C4-2B (cell line): ENCODE results near the gene CCT5.
"Not testable (repeated sequence)": the region's sequence is repeated elsewhere in the genome, so short reads cannot be mapped to it uniquely, and the experiment has no call there.

Experiments used
- H3K27ac ChIP-seq: fragments of 450-650 bp; 2 replicates; pipeline ENCODE4 v1.5.1; 2017
- CTCF ChIP-seq: fragments of 450-650 bp; conservative IDR thresholded peaks from 2 replicates; pipeline ENCODE4 v1.5.1; 2017; ENCODE audit warnings: mild to moderate bottlenecking
- ZFX ChIP-seq: fragments of 450-650 bp; IDR thresholded peaks from 2 replicates; pipeline ENCODE4 v1.6.1; 2017

Gene CCT5

GRCh38 chr5:10265245-10266109, 15.4 kb downstream of the CCT5 start:
- TF ChIP-seq CTCF: no peak
- TF ChIP-seq ZFX: no peak
- H3K27ac ChIP-seq: no peak overlapping the region

- H3K27ac ChIP-seq: no peak overlapping the region
- TF ChIP-seq ZFX (no peak), CTCF (no peak)
These were observed 16.1 kb downstream of the CCT5 start for GRCh38 chr5:10266137-10266536.

GRCh38 chr5:10266839-10267238, 16.8 kb downstream of the CCT5 start:
- TF ChIP-seq ZFX (no peak), CTCF (no peak)
- no peak overlapping the region for H3K27ac ChIP-seq

- H3K27ac ChIP-seq: no peak overlapping the region
- no peak for TF ChIP-seq CTCF
- TF ChIP-seq ZFX: no peak
These were observed 18.0 kb downstream of the CCT5 start for GRCh38 chr5:10268100-10268499.

GRCh38 chr5:10272053-10272874, 22.2 kb downstream of the CCT5 start:
- TF ChIP-seq ZFX (no peak), CTCF (no peak)
- no peak overlapping the region for H3K27ac ChIP-seq

- not testable (repeated sequence) for H3K27ac ChIP-seq
These were observed 22.8 kb downstream of the CCT5 start for GRCh38 chr5:10272875-10273209.

GRCh38 chr5:10275460-10275859, 25.4 kb downstream of the CCT5 start:
- H3K27ac ChIP-seq: no peak overlapping the region
- no peak for TF ChIP-seq ZFX
- TF ChIP-seq CTCF: no peak
